Aorta (tissue), 5 donors: ENCODE results near the gene DDO. TPM values are rescaled to one million over a fixed set of nuclear protein-coding genes. Genes with fewer than 3 reads are reported as not detected.

ENCODE experiments used
- ATAC-seq: fragments of 200-7000 bp; cut with Tn5 transposase; one replicate; pipeline ENCODE4 v1.9.1; 2022; ENCODE audit warnings: moderate library complexity; ENCODE audit not compliant: low FRiP score
- DNase-seq, 2 donors: peaks; one replicate each; pipeline ENCODE4 v3.0.0-alpha.2; 2020
- H3K27ac ChIP-seq, 2 donors: one replicate each; pipeline ENCODE4 v1.5.1; 2013; ENCODE audit warnings: low read length in 2 of 2, mild to moderate bottlenecking in 2 of 2, moderate library complexity in 2 of 2, control low read depth in 1 of 2, inconsistent platforms in 1 of 2, low read depth in 1 of 2
- H3K27me3 ChIP-seq, 2 donors: one replicate each; pipeline ENCODE4 v1.6.1; 2013; ENCODE audit warnings: control low read depth in 1 of 2, low read length in 1 of 2, mild to moderate bottlenecking in 1 of 2, moderate library complexity in 1 of 2; ENCODE audit not compliant: insufficient read depth in 2 of 2, control insufficient read depth in 1 of 2
- H3K36me3 ChIP-seq, 2 donors: one replicate each; pipeline ENCODE4 v1.6.1; 2013; ENCODE audit warnings: control low read depth in 1 of 2, low read length in 1 of 2, mild to moderate bottlenecking in 1 of 2; ENCODE audit not compliant: insufficient read depth in 2 of 2, control insufficient read depth in 1 of 2
- H3K4me1 ChIP-seq, 2 donors: one replicate each; pipeline ENCODE4 v1.6.1; 2013; ENCODE audit warnings: low read length in 2 of 2, control low read depth in 1 of 2, mild to moderate bottlenecking in 1 of 2, moderate library complexity in 1 of 2; ENCODE audit not compliant: insufficient read depth in 2 of 2, control insufficient read depth in 1 of 2
- H3K4me3 ChIP-seq, 2 donors: one replicate each; pipeline ENCODE4 v1.5.1; 2013; ENCODE audit warnings: low read length in 2 of 2, control low read depth in 1 of 2, mild to moderate bottlenecking in 1 of 2
- H3K9me3 ChIP-seq: one replicate; pipeline ENCODE4 v1.6.1; 2013; ENCODE audit warnings: mild to moderate bottlenecking, low read length; ENCODE audit not compliant: control insufficient read depth
- WGBS, 2 donors: extraction: QIAGEN DNeasy Blood & Tissue Kit; methylation state at CpG; one replicate each; pipeline ENCODE4 v1.1.7; 2013; 5-methylcytosine and 5-hydroxymethylcytosine counted together
- intact Hi-C, 2 donors: fragments of 100-400 bp; cut with DNase I; formaldehyde crosslinking; loops; one replicate each; pipeline versions ENCODE4 v1.14.2 to v1.15.0; 2022
- polyA plus RNA-seq, 2 donors: library from polyadenylated mRNA; stranded (reverse); fragments of 200-250 nt; gene quantifications; one replicate each; pipeline ENCODE4 v1.2.3, GENCODE V29; 2013
- total RNA-seq, 2 donors: library from RNA; stranded (reverse); fragmentation: NEBNext Ultra II Directional; extraction: Animal tissue kit (Norgen Biotek cat#: 25700); gene quantifications; one replicate each; pipeline ENCODE4 v1.2.1, GENCODE V29; 2021
- donor health status: healthy with polysubstance abuse.
- donor health status: Bipolar disorder and iron deficiency.
- donor health status: DM: no; HTN: no; CAD: no.
- donor health status: DM: no; HTN: no; CAD: no.
- donor health status: DM: yes; HTN: yes; CAD: no.

Gene DDO
- total and polyA plus RNA-seq, 4 donors: 1.3 to 6.6 (median 2.7) TPM

DNA sequence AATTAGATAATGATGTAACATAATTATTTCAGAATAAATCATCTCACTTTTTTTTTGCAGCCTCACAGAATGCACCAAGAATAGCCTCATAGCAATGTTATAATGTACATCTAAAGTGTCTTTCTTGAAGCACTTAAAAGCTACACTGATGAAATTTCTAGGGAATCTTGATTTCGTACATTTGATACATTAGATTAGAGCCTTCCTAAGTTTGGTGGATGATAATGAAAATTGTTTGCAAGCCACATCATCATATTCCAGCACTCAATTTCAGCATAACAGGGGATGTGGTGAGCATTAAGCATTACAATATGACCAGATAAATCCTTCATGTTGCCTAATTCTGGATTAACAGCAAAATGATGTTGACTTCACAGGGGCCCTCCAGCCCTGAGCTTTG, 47.5 kb downstream of the DDO start:
- Histone ChIP-seq H3K27ac (no peak overlapping the region), H3K27me3 (no peaks in the 10 kb centered on the region), H3K4me3 (no peak overlapping the region), H3K4me1 (peaks cover 0 to 14% of the 10 kb centered on the region in 2 donors), H3K36me3 (no peaks in the 10 kb centered on the region), H3K9me3 (no peaks in the 10 kb centered on the region)
- intact Hi-C loops: no loop called here
- no peak for DNase-seq
- ATAC-seq: no peak
- 91 to 95% methylated on average over 1 of the region's 1 CpG for WGBS, 2 donors

DNA sequence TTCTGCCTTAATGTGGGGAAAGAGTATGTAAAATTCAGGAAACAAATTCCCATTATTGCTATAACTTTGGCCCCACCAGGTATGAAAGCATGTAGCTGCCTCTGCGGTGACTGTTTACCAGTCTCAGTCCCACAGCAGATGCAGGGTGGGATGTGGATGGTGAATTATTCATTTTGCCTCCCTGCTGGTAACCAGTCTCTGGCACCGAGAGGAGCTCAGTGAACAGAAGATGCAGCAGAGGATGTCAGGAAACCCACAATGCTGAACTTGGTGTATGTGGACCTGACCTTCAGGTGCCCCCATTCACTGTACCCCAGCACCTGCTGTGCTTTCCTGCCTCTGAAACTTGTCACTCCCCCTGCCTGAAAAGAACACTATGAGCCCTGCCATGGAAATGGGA, 48.4 kb downstream of the DDO start:
- 97 to 98% methylated on average over 2 of the region's 2 CpGs for WGBS, 2 donors
- DNase-seq (no peak), ATAC-seq (no peak)
- H3K4me1 ChIP-seq: peaks cover 0 to 14% of the 10 kb centered on the region in 2 donors
- no peaks in the 10 kb centered on the region for H3K9me3 ChIP-seq
- no peaks in the 10 kb centered on the region for H3K36me3 ChIP-seq
- H3K27me3 ChIP-seq: no peaks in the 10 kb centered on the region
- no peak overlapping the region for H3K4me3 ChIP-seq
- no peak overlapping the region for H3K27ac ChIP-seq
- intact Hi-C loops: no loop called here

DNA sequence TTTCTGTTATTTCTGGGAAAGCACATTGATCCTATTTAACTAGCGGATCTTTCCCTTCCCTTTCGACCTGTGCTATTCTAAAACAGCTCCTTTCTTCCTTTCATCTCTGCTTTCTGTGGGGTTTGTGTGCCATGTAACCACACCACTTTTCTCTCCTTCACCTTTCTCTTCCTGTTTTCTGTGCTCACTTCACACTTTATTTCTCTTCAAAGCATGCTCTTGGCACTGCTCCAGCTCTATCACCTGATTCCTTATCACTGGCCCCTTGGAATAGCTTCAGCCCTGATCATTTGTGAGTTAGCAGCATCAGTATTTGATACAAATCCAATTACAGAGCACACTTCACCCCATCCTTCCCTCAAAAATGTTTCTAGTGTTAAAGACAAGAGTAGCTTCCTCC, 49.1 kb downstream of the DDO start:
- WGBS, 2 donors: 98% methylated on average over 2 of the region's 2 CpGs
- DNase-seq: no peak
- intact Hi-C loops: no loop called here
- Histone ChIP-seq H3K9me3 (no peaks in the 10 kb centered on the region), H3K4me1 (peaks cover 0 to 14% of the 10 kb centered on the region in 2 donors), H3K27ac (no peak overlapping the region), H3K4me3 (no peak overlapping the region), H3K36me3 (no peaks in the 10 kb centered on the region), H3K27me3 (no peaks in the 10 kb centered on the region)
- no peak for ATAC-seq

DNA sequence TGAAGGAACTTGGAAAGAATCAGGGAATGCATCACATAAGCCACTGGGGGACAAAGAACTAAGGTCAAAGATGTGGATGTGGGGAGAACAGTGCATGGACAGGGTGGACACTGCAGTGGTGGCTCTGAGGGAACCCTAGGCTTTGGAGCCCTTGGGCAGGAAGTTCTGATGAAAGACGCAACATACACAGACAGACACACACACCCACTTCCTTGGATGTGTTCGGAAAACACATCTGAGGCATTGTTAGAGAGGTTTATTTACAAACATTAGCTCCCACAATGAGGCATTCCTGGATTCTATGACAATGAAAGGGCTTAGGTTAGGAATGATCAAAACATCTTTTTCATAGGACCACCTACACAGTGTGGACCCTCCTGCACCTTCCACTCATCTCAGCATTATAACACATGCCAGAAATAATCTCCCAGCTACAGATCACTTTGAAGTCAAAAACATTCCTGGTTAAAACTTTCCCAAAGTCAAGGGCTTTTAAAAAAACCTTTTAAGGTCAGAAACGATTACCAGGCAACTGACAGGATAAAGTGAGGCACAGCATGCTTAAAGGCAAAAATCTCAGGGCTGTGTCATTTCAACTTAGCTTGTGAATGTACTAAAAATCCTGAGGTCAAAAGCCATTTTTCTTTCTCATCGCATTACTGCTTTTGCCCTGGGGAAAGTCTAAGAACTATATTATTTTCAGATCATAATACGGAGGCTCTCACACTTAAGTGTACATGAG, 50.8 kb downstream of the DDO start:
- H3K36me3 ChIP-seq: no peaks in the 10 kb centered on the region
- H3K27me3 ChIP-seq: no peaks in the 10 kb centered on the region
- H3K27ac ChIP-seq: peak overlapping the region; percentile 86 to 90
- no peaks in the 10 kb centered on the region for H3K9me3 ChIP-seq
- intact Hi-C loops: no loop called here
- H3K4me1 ChIP-seq: peaks cover 0 to 14% of the 10 kb centered on the region in 2 donors
- no peak for ATAC-seq
- no peak overlapping the region for H3K4me3 ChIP-seq
- DNase-seq: no peak
- 65 to 66% methylated on average over 5 of the region's 5 CpGs for WGBS, 2 donors

DNA sequence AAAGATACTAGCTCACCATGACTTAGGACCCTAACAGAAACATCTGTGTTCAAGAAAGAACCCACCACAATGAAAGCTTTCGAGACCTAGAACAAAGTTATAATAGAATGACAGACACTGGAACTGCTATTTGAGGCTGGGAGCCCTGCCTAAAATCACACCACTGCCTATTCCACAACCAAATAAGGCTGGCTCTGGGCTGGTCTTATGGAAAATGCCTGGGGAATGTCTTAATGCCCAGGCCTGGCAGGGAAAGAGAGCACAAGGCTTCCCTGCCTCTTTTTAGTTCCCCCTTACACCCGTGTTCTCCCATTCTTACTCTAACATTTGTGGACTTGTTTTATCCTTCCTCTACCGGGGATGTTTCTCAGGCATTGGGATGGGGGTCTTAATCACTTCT, 51.6 kb downstream of the DDO start:
- peaks cover 0 to 12% of the 10 kb centered on the region in 2 donors for H3K4me1 ChIP-seq
- intact Hi-C loops: no loop called here

DNA sequence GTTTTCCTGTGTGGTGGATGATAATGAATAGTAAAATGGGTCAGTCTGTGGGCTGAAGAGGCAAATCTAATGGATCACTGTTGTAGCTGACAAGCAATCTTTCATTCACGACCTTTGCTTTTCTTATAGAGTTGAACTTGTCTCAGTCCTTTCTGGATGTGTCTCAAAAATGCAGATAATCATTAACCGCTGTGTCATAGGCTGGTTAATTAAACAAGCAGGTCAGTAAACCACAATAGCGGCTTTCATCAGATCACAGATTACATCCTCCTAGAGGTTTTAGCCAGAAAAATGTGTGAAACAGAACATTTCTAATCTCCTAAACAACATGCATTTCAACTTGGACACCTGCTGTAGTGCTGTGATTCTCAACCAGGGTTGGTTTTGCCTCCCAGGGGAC, 54.7 kb downstream of the DDO start:
- no peak for DNase-seq
- 79 to 83% methylated on average over 3 of the region's 3 CpGs for whole genome bisulfite sequencing, 2 donors
- Histone ChIP-seq H3K36me3 (no peaks in the 10 kb centered on the region), H3K27me3 (no peaks in the 10 kb centered on the region), H3K9me3 (no peaks in the 10 kb centered on the region), H3K27ac (no peak overlapping the region), H3K4me1 (peaks cover 2 to 8% of the 10 kb centered on the region in 2 donors), H3K4me3 (no peak overlapping the region)
- intact Hi-C loops: no loop called here
- no peak for ATAC-seq

More for the DNA sequence above, 51.6 kb downstream of the DDO start:
- 0 to 7% methylated on average over 3 of the region's 3 CpGs for WGBS, 2 donors
- Histone ChIP-seq H3K9me3 (no peaks in the 10 kb centered on the region), H3K36me3 (no peaks in the 10 kb centered on the region), H3K4me3 (no peak overlapping the region), H3K27ac (peak overlapping the region; percentile 86 to 90), H3K27me3 (no peaks in the 10 kb centered on the region)
- DNase-seq (peak in 1 of 2 donors; percentile 68), ATAC-seq (peak; percentile 75)

DNA sequence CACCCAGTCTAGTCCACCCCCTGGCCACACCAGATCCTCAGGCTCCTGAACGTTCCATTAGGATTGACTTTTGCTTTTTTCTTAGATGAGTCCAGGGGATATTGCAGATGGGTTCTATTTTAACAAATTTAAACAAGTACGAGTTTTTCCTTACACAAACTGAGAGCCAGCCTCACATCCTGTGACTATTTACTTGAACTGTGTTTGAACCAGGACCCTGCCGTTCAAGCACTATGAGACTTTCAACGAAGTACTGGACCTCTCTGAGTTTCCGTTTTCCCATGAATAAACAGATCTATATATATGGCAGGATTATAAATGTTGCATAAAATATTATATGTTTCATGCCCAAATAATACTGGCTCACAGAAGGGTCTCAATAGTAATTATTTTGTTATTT, 55.8 kb downstream of the DDO start:
- Histone ChIP-seq H3K4me3 (no peak overlapping the region), H3K4me1 (peaks cover 7 to 8% of the 10 kb centered on the region in 2 donors), H3K27ac (peak overlapping the region in 1 of 2 donors; percentile 97), H3K27me3 (no peaks in the 10 kb centered on the region), H3K36me3 (no peaks in the 10 kb centered on the region), H3K9me3 (no peaks in the 10 kb centered on the region)
- 15 to 27% methylated on average over 5 of the region's 5 CpGs for WGBS, 2 donors
- ATAC-seq: no peak
- intact Hi-C loops: no loop called here
- DNase-seq: no peak

DNA sequence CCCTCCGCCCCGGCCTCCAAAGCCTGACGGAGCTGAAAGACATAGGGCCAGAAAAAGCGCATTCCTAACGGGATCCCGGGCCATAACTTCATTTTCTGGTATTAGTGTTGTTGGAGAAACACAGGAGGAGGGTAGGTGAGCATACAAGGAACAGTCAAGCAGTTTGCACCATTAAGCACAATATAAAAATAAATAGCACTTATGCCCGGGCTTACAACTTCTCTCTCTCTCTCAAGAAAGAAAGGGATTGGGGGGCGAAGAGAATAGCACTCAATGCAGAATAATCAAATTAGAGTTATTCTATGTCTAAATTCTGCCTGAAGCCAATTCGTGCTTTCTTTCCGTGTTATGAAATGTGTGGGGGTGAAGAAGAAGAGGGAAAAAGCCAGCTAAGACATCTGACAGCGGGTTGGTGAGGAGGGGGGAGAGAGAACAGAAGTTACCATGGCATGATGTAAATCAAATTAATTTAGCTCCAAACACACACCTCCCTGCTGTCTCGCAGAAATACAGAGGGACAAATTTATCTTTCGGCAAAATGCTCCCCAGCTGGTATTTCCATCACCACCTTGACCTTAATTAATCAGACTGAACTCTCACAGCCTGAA, 56.7 kb downstream of the DDO start:
- ATAC-seq: no peak
- Histone ChIP-seq H3K4me1 (peaks cover 0 to 8% of the 10 kb centered on the region in 2 donors), H3K27me3 (no peaks in the 10 kb centered on the region), H3K9me3 (no peaks in the 10 kb centered on the region), H3K27ac (peak overlapping the region; percentile 63 to 97), H3K4me3 (peak overlapping the region in 1 of 2 donors; percentile 88), H3K36me3 (no peaks in the 10 kb centered on the region)
- WGBS, 2 donors: 25 to 30% methylated on average over 13 of the region's 13 CpGs
- intact Hi-C loops: no loop called here
- no peak for DNase-seq
